ENCODE data around the gene PDS5A.

The PDS5A gene

DNA sequence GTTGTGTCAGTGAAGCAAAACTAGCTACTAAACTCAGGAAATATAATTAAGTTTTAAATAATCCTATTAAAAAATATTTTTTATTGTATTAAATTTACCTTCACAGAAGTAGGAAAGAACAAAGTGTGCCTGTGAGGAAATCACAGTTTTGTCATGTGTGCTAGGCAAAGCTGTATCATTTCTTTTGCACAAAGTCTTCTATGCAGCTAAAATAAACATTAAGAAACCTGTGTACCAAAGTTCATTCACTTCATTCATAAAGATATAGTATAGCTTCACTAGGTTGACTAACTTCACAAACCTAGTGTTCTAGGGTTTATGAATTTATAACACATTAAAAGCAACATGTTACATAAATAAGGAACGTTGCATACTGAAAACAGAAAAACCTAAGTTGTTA is 131.0 kb downstream of the PDS5A start:
- TF ChIP-seq, protein P1, sequence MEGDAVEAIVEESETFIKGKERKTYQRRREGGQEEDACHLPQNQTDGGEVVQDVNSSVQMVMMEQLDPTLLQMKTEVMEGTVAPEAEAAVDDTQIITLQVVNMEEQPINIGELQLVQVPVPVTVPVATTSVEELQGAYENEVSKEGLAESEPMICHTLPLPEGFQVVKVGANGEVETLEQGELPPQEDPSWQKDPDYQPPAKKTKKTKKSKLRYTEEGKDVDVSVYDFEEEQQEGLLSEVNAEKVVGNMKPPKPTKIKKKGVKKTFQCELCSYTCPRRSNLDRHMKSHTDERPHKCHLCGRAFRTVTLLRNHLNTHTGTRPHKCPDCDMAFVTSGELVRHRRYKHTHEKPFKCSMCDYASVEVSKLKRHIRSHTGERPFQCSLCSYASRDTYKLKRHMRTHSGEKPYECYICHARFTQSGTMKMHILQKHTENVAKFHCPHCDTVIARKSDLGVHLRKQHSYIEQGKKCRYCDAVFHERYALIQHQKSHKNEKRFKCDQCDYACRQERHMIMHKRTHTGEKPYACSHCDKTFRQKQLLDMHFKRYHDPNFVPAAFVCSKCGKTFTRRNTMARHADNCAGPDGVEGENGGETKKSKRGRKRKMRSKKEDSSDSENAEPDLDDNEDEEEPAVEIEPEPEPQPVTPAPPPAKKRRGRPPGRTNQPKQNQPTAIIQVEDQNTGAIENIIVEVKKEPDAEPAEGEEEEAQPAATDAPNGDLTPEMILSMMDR (IDR thresholded peaks at IDR 0.05), result no peak

DNA sequence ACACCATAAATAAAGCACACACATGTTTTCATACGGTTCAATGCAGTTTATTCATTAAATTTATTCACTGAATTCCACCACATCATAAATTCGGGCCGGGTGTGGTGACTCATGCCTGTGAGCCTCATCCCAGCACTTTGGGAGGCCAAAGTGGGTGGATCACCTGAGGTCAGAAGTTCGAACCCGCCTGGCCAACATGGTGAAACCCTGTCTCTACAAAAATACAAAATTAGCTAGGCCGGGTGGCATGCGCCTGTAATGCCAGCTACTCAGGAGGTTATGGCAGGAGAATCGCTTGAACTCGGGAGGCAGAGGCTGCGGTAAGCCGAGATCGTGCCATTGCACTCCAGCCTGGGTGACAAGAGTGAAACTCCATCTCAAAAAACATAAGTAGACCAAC is 131.6 kb downstream of the PDS5A start:
- TF ChIP-seq, protein P1 (IDR thresholded peaks at IDR 0.05), result no peak

DNA sequence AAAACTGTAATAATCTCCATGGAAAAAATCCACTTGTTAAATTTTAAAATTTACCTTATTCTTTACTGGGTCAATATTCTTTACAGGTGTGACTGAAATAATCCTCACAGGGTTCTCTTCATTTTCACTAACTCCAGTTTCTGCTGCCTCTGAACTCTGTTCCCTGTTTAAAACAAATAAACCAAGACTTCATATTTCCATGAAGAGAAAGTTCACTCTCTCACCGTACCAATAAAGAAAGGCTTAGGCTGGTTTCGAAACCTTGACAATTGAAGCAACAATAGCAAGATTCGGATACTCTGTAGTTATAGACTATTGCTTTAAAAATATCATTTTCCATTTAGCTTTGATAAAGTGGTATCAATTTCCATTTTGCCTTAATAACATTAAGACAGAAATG is 135.8 kb downstream of the PDS5A start:
- TF ChIP-seq, protein P1 (IDR thresholded peaks at IDR 0.05), result no peak

DNA sequence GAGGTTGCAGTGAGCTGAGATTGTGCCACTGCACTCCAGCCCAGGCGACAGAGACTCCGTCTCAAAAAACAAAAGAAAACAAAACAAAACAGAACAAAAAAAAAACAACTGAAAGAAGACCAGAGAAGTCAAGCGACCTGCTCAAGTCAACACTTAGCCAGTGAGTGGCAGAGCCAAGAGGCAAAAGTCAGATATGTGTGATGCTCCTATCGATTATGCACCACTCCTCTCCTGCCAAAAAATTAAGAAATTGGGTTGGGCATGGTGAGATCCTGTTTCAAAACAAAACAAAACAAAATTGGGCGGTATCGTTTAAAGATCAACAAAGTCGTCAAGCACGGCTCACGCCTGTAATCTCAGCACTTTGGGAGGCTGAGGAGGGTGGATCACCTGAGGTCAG is 137.7 kb downstream of the PDS5A start:
- TF ChIP-seq, protein P1 (IDR thresholded peaks at IDR 0.05), result no peak

DNA sequence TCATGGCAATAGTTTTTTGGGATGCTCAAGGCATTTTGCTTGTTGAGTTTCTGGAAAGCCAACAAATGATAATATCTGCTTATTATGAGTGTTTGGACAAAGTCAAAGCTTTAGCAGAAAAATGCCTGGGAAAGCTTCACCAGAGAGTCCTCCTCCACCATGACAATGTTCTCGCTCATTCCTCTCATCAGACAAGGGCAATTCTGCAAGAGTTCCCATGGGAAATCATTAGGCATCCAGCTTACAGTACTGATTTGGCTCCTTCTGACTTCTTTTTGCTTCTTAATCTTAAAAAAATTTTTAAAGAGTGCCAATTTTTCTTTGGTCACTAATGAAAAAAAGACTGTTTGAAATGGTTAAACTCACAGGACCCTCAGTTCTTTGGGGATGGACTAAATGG is 143.4 kb downstream of the PDS5A start:
- TF ChIP-seq, protein P1 (IDR thresholded peaks at IDR 0.05), result no peak

DNA sequence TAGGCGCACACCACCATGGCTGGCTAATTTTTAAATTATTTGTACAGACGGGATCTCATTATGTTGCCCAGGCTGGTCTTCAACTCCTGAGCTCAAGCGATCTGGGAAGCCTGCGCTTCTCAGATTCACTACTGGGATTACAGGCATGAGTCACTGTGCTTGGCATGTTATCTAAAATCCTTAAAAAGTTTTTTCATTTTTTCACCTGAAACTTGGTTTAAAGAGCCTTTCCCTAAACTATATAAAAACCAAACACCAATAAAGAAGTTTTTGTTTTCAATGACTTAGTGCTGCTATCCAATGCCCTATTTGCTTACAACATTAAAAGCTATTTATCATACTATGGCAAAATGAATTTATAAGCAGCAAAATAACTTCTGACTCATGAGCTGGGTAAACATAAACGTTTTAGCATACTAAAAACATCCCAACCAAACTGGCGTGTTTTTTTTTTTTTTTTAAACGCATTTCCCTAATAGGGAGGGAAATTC is 151.9 kb downstream of the PDS5A start:
- TF ChIP-seq, protein P1 (IDR thresholded peaks at IDR 0.05), result no peak

DNA sequence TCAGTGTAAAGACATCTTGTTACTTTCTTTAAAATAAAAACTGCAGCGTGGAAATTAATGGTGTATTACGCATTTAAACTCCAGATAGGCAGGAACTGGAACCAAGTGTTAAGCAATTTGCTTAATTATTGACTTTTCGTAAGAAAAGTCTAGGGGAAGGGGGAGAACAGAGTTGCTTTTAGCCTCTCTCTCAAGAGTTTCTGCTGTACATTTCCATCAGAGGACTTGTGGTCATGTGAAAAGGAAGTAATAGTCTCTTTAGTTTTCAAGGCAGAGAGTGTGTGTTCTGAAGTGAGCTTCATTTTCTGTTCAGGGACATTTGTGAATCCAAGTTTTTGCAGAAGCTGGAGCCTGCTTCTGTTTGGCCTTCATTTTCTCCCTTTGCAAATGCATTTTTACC is 152.6 kb downstream of the PDS5A start:
- TF ChIP-seq, protein P1 (IDR thresholded peaks at IDR 0.05), result no peak

DNA sequence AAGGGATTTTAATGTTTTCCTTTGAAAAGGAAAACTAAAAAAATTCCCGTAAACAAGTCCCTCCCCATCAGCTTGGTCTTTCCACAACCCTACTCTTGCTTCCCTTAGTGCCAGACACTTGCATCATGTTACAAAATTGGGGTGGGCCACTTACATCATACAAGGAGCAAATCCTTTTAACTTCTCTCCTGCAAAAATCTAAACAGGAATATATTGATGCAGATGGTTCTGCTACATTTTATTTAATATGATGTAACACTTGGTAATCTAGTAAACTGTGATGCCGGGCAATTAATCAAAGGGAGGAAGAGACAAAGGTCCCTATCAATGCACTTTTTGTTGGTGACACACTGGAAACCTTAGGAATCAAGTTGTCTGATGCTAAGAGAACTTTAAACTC is 154.5 kb downstream of the PDS5A start:
- TF ChIP-seq, protein P1 (IDR thresholded peaks at IDR 0.05), result no peak
